HepG2 (cell line): ENCODE measurements around the gene TMEM247. TPM values are rescaled to one million over a fixed set of nuclear protein-coding genes. Genes with fewer than 3 reads are reported as not detected.

Experiments used
- ATAC-seq: fragments of 200-7000 bp; cut with Tn5 transposase; 3 replicates; pipeline ENCODE4 v1.9.1; 2020; ENCODE audit warnings: mild to moderate bottlenecking, moderate library complexity
- BruUV-seq: library from RNA; stranded (reverse); fragments of 400-500 nt; replicated peaks from 2 replicates; lab custom pipeline; 2021; lab: Mats Ljungman, UMichigan
- CTCF ChIA-PET: fragments of 300-600 bp; formaldehyde crosslinking; extraction: SDS; loops from one replicate; lab custom pipeline; 2021; ENCODE audit warnings: low total read pairs, inconsistent platforms, low intra/inter-chr PET ratio; lab: Yijun Ruan, JAX
- POLR2A ChIA-PET: fragments of 350-600 bp; sonication (Branson Sonifier 250); formaldehyde crosslinking; loops from one replicate; lab custom pipeline; 2020; ENCODE audit warnings: antibody characterized with exemption, inconsistent platforms; lab: Yijun Ruan, JAX
- DNase-seq: peaks from one replicate; pipeline ENCODE4 v3.0.0-alpha.2; 2015; ENCODE audit warnings: low spot score
- FAIRE-seq: peaks from 3 replicates; lab custom pipeline; 2011; peaks lifted over from hg19 to GRCh38; lab: Jason Lieb, UNC
- H2AFZ ChIP-seq: one replicate; pipeline ENCODE4 v1.6.1; 2011; ENCODE audit warnings: low read length, inconsistent platforms
- H3K27ac ChIP-seq: fragments of 300-600 bp; 3 replicates; pipeline ENCODE4 v1.8.0; 2011; ENCODE audit warnings: mixed run types, mild to moderate bottlenecking, mixed read lengths, low read length, inconsistent platforms; ENCODE audit not compliant: insufficient read depth; ENCODE audit errors: extremely low read length
- H3K27me3 ChIP-seq, 2 experiments: fragments of 200-600 bp in 1 of 2; 2 replicates in 1 of 2; 3 replicates in 1 of 2; pipeline versions ENCODE4 v1.6.0 to v1.8.0; 2011; ENCODE audit warnings: low read length in 2 of 2, mild to moderate bottlenecking in 2 of 2, moderate library complexity in 2 of 2, inconsistent platforms in 1 of 2; ENCODE audit not compliant: insufficient read depth in 2 of 2, control insufficient read depth in 1 of 2
- H3K36me3 ChIP-seq, 2 experiments: fragments of 200-600 bp in 1 of 2; replicated peaks in 1 of 2; 2 replicates in 1 of 2; 3 replicates in 1 of 2; pipeline versions ENCODE4 v1.5.1 to v1.8.0; 2011; ENCODE audit warnings: low read length in 2 of 2, inconsistent platforms in 1 of 2; ENCODE audit not compliant: insufficient read depth in 2 of 2, control insufficient read depth in 1 of 2
- H3K4me1 ChIP-seq: 2 replicates; pipeline ENCODE4 v1.5.1; 2012; ENCODE audit warnings: low read length, inconsistent platforms; ENCODE audit not compliant: insufficient read depth
- H3K4me2 ChIP-seq: 2 replicates; pipeline ENCODE4 v1.6.0; 2011; ENCODE audit warnings: low read depth, low read length, inconsistent platforms
- H3K4me3 ChIP-seq, 3 experiments: fragments of 200-600 bp in 1 of 3; sonication (generic), shearing (Covaris generic) in 1 of 3; replicated peaks in 1 of 3; 2 replicates each; pipeline ENCODE4 v1.5.1; 2011 to 2016; ENCODE audit warnings: low read length in 3 of 3, inconsistent platforms in 2 of 3, low read depth in 2 of 3, mild to moderate bottlenecking in 2 of 3, control low read depth in 1 of 3, mixed read lengths in 1 of 3; ENCODE audit not compliant: insufficient read depth in 1 of 3
- H3K79me2 ChIP-seq: one replicate; pipeline ENCODE4 v1.6.1; 2011; ENCODE audit warnings: low read length, inconsistent platforms; ENCODE audit not compliant: insufficient read depth
- H3K9ac ChIP-seq: 2 replicates; pipeline ENCODE4 v1.6.0; 2011; ENCODE audit warnings: mild to moderate bottlenecking, low read depth, low read length, inconsistent platforms; ENCODE audit not compliant: insufficient read depth
- H3K9me3 ChIP-seq: 2 replicates; pipeline ENCODE4 v1.5.1; 2012; ENCODE audit warnings: mild to moderate bottlenecking, low read length
- H4K20me1 ChIP-seq: 2 replicates; pipeline ENCODE4 v1.6.0; 2011; ENCODE audit warnings: inconsistent platforms, mild to moderate bottlenecking, low read length, moderate library complexity; ENCODE audit not compliant: insufficient read depth
- CAMTA2 ChIP-seq: sonication (generic); formaldehyde crosslinking; IDR thresholded peaks from 2 replicates; pipeline ENCODE4 v1.4.0; 2020; ENCODE audit warnings: mild to moderate bottlenecking, missing genetic modification reagents, borderline replicate concordance
- DMAP1 ChIP-seq: IDR thresholded peaks from 2 replicates; pipeline ENCODE4 v1.6.1; 2016
- FOXA3 ChIP-seq: IDR thresholded peaks from 2 replicates; pipeline ENCODE4 v1.6.1; 2016; ENCODE audit warnings: missing genetic modification reagents, missing compliant biosample characterization
- GATAD2A ChIP-seq: IDR thresholded peaks from 2 replicates; pipeline ENCODE4 v1.6.1; 2016
- HOXA9 ChIP-seq: sonication (generic); formaldehyde crosslinking; IDR thresholded peaks from 2 replicates; pipeline ENCODE4 v1.8.1; 2022; ENCODE audit warnings: missing genetic modification reagents, mild to moderate bottlenecking, moderate library complexity, borderline replicate concordance
- MXI1 ChIP-seq: IDR thresholded peaks from 3 replicates; pipeline ENCODE4 v1.6.1; 2012; ENCODE audit warnings: low read depth, low read length, inconsistent platforms, borderline replicate concordance
- NFYB ChIP-seq: sonication (generic); formaldehyde crosslinking; IDR thresholded peaks from 2 replicates; pipeline ENCODE4 v1.4.0; 2020; ENCODE audit warnings: missing genetic modification reagents
- NR2C2 ChIP-seq: sonication (generic); formaldehyde crosslinking; IDR thresholded peaks from 2 replicates; pipeline ENCODE4 v1.4.0; 2020; ENCODE audit warnings: missing genetic modification reagents, mild to moderate bottlenecking, moderate library complexity, borderline replicate concordance
- TCF7 ChIP-seq: sonication (generic); IDR thresholded peaks from 2 replicates; pipeline ENCODE4 v1.6.1; 2016; ENCODE audit warnings: antibody characterized with exemption, low read depth
- TRIM24 ChIP-seq: sonication (generic); formaldehyde crosslinking; IDR thresholded peaks from 2 replicates; pipeline ENCODE4 v1.8.0; 2022; ENCODE audit warnings: mild to moderate bottlenecking, missing genetic modification reagents
- ZNF333 ChIP-seq: sonication (generic); formaldehyde crosslinking; IDR thresholded peaks from 2 replicates; pipeline ENCODE4 v1.4.0; 2020; ENCODE audit warnings: mild to moderate bottlenecking, missing genetic modification reagents, borderline replicate concordance
- ZNF576 ChIP-seq: sonication (generic); formaldehyde crosslinking; IDR thresholded peaks from 2 replicates; pipeline ENCODE4 v1.4.0; 2020; ENCODE audit warnings: mild to moderate bottlenecking, missing genetic modification reagents
- ZNF775 ChIP-seq: sonication (generic); formaldehyde crosslinking; IDR thresholded peaks from 2 replicates; pipeline ENCODE4 v1.4.0; 2020; ENCODE audit warnings: missing genetic modification reagents, mild to moderate bottlenecking, moderate library complexity, borderline replicate concordance
- WGBS: methylation state at CpG from one replicate; pipeline ENCODE4 v1.1.6; 2017; ENCODE audit warnings: low lambda C conversion rate; 5-methylcytosine and 5-hydroxymethylcytosine counted together
- in situ Hi-C: cut with HindIII; loops from 2 replicates; pipeline ENCODE4 v1.10.0; 2017; ENCODE audit warnings: low pct_unique_long_range_greater_than_20kb; ENCODE audit not compliant: extremely low pct_ligation_motif_present
- intact Hi-C: fragments of 100-400 bp; cut with micrococcal nuclease; formaldehyde crosslinking; loops from one replicate; pipeline ENCODE4 v1.10.0; 2022; ENCODE audit not compliant: unreplicated experiment
- polyA plus RNA-seq, 8 experiments: library from polyadenylated mRNA; depleted of rRNA in 3 of 8; stranded (reverse) in 7 of 8; unstranded in 1 of 8; fragments of >200 nt; fragmentation: Illumina TruSeq in 4 of 8; extraction: Trizol in 4 of 8; gene quantifications; 2 replicates each; pipeline versions ENCODE4 v1.2.1 to v1.2.3, GENCODE V29; 2011 to 2016; ENCODE audit warnings: low read depth in 4 of 8, missing spikeins in 1 of 8, mixed read lengths in 1 of 8; ENCODE audit not compliant: insufficient read depth in 1 of 8
- total RNA-seq, 5 experiments: library from RNA; depleted of rRNA; stranded (reverse); fragments of >200 nt; fragmentation: Illumina TruSeq; extraction: Trizol; gene quantifications; 2 replicates each; pipeline ENCODE4 v1.2.3, GENCODE V29; 2016; ENCODE audit warnings: low read depth in 1 of 5
- TF ChIP-seq, protein P1 (sequence below): sonication (generic); formaldehyde crosslinking; IDR thresholded peaks from 2 replicates; pipeline ENCODE4 v1.4.0; 2020; ENCODE audit warnings: missing genetic modification reagents, borderline replicate concordance

The TMEM247 gene
- total and polyA plus RNA-seq, 2 of the 13 experiments (the other 11 are each of a cell fraction or from before 2014, with no cell fraction given) = not detected

GRCh38 chr2:46506131-46506706 is 26.9 kb downstream of the TMEM247 start:
- no peak for TF ChIP-seq CAMTA2 (CRISPR knock-in tag)
- no peak for TF ChIP-seq NR2C2 (CRISPR knock-in tag)
- TF ChIP-seq, protein P1, sequence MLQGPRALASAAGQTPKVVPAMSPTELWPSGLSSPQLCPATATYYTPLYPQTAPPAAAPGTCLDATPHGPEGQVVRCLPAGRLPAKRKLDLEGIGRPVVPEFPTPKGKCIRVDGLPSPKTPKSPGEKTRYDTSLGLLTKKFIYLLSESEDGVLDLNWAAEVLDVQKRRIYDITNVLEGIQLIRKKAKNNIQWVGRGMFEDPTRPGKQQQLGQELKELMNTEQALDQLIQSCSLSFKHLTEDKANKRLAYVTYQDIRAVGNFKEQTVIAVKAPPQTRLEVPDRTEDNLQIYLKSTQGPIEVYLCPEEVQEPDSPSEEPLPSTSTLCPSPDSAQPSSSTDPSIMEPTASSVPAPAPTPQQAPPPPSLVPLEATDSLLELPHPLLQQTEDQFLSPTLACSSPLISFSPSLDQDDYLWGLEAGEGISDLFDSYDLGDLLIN = no peak
- TF ChIP-seq TCF7 = no peak
- no peak for TF ChIP-seq MXI1
- TF ChIP-seq GATAD2A (CRISPR knock-in tag) = no peak
- TF ChIP-seq ZNF775 = no peak
- TF ChIP-seq FOXA3 (CRISPR knock-in tag) = no peak
- no peak for TF ChIP-seq ZNF333 (CRISPR knock-in tag)
- no peak for TF ChIP-seq DMAP1 (CRISPR knock-in tag)
- TF ChIP-seq NFYB = no peak
- no peak for TF ChIP-seq ZNF576 (CRISPR knock-in tag)
- no peak for TF ChIP-seq TRIM24 (CRISPR knock-in tag)
- TF ChIP-seq HOXA9 (CRISPR knock-in tag) = no peak
- ChIA-PET CTCF (no interaction called here), POLR2A (no interaction called here)
- H3K27ac ChIP-seq = no peak overlapping the region
- BruUV-seq = no TSS peak
- in situ Hi-C loops = no loop called here
- DNase-seq (no peak), FAIRE-seq (no peak), ATAC-seq (no peak)
- no peak overlapping the region for H3K4me2 ChIP-seq
- H3K79me2 ChIP-seq = no peaks in the 10 kb centered on the region
- intact Hi-C loops = no loop called here
- WGBS = 14% methylated on average over 5 of the region's 6 CpGs
- H3K36me3 ChIP-seq = no peaks in the 10 kb centered on the region
- no peaks in the 10 kb centered on the region for H4K20me1 ChIP-seq
- no peak overlapping the region for H3K4me3 ChIP-seq
- H3K4me1 ChIP-seq = peaks cover 13% of the 10 kb centered on the region; the same call in 1 of the 2 replicates
- peaks cover 2 to 45% of the 10 kb centered on the region in 2 experiments; a peak in 4 of 5 replicates for H3K27me3 ChIP-seq
- no peak overlapping the region for H3K9ac ChIP-seq
- no peaks in the 10 kb centered on the region for H3K9me3 ChIP-seq
- no peak overlapping the region for H2AFZ ChIP-seq
